GM12892 (cell line): ENCODE results near the gene FAM200C.

Experiments used
- POLR2A ChIP-seq: IDR thresholded peaks from 2 replicates; pipeline ENCODE4 v1.6.1; 2011; ENCODE audit warnings: low read depth, low read length, control low read depth
- POLR2AphosphoS5 ChIP-seq: IDR thresholded peaks from 2 replicates; pipeline ENCODE4 v1.6.1; 2011; ENCODE audit warnings: low read depth, low read length, control low read depth
- TAF1 ChIP-seq: IDR thresholded peaks from 2 replicates; pipeline ENCODE4 v1.6.1; 2011; ENCODE audit warnings: low read depth, mild to moderate bottlenecking, control low read depth, low read length, borderline replicate concordance

- TF ChIP-seq POLR2A (no peak), POLR2AphosphoS5 (no peak), TAF1 (no peak)
These were observed 8.8 kb downstream of the FAM200C start for GRCh38 chr5:160390787-160391696.
